ENCODE data around the gene CAMKK1.

- TF ChIP-seq CTCF (optimal IDR thresholded peaks at IDR 0.05 in 1 of 3, IDR thresholded peaks at IDR 0.05 in 1 of 3, conservative IDR thresholded peaks at IDR 0.05 in 1 of 3; ENCODE audit: extremely low read depth in 1 of 3, insufficient read depth in 2 of 3, low read length in 3 of 3) (no peak), EZH2 (IDR thresholded peaks at IDR 0.05; ENCODE audit: low read length) (no peak)
These were observed 28.2 kb upstream of the CAMKK1 start for GRCh38 chr17:3921006-3921405.

Data from keratinocyte (primary cell).